Stimulated activated CD4-positive, alpha-beta T cell treated with anti-CD3 and anti-CD28 coated beads, Interleukin-4, amount 100 ng/mL, for 1 hour (primary cell): ENCODE data around the gene MRS2.

ENCODE experiments used
- DNase-seq: peaks from one replicate; pipeline ENCODE4 v3.0.0-alpha.2; 2020

The MRS2 gene

GRCh38 chr6:24432611-24433010 is 29.9 kb downstream of the MRS2 start:
- DNase-seq: no peak

DNA sequence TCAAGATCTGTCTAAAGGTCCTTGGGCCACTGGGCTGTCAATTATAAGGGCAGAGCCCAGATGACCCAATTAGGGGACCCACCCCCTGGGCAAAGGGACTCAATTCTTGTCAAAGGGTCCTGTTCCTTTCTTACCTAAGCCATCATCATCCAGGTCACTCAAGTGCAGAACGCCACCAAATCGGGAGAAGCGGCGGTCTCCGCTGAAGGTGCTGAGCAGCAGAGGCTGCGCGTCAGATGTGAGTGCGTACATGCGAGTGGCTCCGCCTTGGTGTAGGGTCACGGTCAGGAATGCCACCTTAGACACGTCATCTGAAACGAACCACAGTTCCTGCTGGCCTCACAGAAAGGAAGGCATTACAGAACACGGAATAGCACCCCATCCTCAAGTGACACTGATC is 34.2 kb downstream of the MRS2 start:
- no peak for DNase-seq

GRCh38 chr6:24439858-24440539 is 37.3 kb downstream of the MRS2 start:
- DNase-seq: no peak

- DNase-seq: no peak
Observed at GRCh38 chr6:24440897-24441598, 38.3 kb downstream of the MRS2 start.

- DNase-seq: no peak
Observed at GRCh38 chr6:24441599-24441904, 38.8 kb downstream of the MRS2 start.

- DNase-seq: no peak
Observed at GRCh38 chr6:24444588-24444987, 41.9 kb downstream of the MRS2 start.

DNA sequence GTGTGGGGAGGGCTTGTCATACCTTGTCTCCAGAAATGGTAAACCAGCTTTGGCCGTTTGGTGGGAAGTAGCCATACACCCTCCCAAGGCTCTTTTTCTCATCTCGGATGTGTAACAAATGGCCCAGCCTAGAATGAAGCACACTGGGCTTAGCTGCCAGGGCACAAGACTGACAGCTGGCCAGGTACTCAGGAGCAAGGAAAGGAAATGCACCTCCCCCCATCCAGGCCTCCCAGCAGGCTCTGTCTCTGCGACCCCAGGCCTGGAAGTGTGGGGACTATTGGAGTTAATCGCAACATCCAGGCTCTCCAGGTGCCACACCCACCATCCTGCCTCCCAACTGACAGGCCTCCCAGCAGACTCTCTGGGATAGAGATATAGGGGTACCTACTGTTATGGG is 43.0 kb downstream of the MRS2 start:
- no peak for DNase-seq

DNA sequence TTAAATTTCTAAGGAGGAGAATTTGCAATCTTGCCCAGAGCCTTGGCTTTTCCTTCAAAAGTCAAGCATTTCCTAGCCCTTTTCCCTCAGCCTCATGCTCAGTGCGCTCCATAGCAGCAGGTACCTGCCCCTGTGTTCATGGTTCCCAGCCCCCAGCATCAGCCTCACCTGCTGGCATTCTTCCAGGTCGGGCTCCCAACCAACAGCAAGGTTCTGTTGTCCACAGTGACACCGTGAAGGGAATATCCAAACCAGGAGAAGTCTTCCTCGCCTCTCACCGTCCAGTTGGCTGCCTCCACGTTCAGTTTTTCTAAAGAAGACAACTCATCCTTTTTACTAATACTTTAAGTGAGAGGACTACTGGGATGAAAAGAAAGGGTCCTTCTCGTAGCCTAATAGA is 43.9 kb downstream of the MRS2 start:
- no peak for DNase-seq

DNA sequence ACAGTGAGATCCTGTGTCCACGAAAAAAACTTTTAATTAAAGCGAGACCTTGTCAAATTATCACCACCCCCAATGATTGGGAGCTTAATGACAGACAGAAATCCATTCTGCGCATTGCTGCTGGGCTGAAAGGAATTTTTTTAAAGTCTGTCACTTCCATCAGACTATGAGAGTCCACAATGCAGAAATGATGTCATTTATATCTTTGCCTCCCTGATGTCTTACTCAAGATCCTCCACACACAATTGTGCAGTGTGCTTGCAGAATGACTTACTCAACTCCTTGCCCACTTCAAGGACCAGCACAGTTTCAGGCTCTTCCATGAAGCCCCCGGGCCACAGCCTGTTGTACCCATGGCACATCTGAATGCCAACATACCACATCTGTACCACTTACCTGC is 45.7 kb downstream of the MRS2 start:
- DNase-seq: no peak

- no peak for DNase-seq
Observed at GRCh38 chr6:24448828-24449525, 46.2 kb downstream of the MRS2 start.

DNA sequence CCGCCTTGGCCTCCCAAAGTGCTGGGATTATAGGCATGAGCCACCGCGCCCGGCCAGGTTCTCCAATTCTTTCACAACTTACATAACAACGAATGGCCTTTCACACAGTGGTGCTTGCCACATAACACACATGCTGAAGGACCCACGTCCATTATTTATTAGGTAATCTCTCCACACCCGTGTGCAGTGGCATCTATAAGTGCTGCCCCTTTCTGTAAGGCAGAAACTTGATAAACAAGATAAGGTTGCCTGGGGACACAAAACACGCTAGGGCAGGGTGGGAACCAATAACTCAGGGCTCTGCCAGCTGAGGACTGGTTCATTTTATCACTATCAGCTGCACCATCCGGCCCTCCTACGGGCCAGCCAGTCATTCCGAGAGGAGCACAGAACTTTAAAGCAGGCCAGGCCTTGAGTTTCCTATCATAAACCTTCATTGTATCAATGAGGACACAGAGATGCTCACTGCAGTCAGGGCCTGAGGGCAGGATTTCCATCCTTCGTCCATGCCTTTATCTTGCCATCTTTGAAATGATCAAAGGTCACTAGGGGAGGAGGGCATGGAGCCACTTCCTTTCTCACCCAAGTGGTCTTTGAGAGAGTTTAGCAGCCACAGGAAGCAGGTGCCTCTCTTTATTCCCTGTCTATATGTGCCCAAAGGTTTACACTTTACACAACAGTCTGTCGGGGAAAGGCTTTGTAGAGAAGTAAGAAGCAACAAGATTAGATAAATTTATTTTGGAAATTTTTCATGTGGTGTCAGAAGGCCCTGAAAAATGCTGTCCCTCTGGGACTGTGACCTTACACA is 49.0 kb downstream of the MRS2 start:
- DNase-seq: no peak

- no peak for DNase-seq
Observed at GRCh38 chr6:24453921-24454320, 51.2 kb downstream of the MRS2 start.

GRCh38 chr6:24454452-24454851 is 51.7 kb downstream of the MRS2 start:
- DNase-seq: no peak

DNA sequence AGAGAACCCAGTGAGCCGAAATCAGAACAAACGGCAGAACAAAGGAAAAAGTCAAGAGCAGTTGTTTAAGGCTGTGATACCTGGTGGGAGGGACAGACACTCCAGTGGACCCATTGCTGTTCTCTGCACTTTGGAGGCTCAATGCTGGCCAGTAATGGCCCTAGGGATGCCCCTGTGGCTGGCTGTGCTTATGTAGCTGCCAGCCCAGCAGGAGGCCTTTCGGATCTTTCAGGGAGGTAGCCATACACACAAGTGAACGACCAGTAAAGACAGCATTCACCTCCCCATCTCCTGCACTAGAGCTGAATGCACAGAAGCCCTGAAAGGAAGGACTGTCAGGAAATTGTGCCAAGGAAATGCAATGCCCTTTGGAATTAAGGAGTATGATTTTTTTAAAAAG is 52.3 kb downstream of the MRS2 start:
- DNase-seq: no peak

DNA sequence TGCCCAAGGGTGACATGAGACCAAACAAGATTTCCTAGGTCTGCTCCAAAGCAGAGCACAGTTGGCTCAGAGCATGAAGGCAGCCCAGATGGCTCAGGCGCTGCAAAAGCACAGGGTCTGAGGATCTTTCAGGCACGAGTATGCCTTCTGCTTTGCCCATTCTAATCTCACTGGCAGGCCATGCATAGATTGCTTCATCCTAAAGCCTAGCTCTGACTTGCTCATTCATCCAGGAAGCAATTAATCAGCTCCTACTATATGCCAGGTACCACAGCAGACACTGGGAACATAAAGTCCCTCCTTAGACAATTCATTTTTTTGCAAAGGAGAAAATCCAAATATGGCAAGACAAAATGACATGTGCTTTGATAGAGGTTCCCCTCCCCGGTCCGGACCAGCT is 55.4 kb downstream of the MRS2 start:
- DNase-seq: no peak

DNA sequence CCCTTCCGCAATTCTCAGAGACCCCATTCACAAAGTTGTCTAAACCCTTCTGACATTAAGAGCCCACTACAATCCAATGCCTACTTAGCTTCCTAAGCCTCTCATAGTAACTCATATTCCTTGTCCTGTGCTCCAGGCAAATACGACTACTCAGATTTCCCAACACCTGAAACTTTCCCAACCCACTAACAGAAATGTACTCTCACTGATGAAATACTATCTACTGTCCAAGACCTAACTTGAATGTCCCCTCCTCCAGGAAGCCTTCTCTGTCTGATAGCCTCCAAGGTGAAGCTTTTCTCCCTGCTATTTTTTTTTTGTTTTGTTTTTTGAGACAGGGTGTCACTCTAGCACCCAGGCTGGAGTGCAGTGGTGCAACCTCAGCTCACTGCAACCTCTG is 56.2 kb downstream of the MRS2 start:
- no peak for DNase-seq

DNA sequence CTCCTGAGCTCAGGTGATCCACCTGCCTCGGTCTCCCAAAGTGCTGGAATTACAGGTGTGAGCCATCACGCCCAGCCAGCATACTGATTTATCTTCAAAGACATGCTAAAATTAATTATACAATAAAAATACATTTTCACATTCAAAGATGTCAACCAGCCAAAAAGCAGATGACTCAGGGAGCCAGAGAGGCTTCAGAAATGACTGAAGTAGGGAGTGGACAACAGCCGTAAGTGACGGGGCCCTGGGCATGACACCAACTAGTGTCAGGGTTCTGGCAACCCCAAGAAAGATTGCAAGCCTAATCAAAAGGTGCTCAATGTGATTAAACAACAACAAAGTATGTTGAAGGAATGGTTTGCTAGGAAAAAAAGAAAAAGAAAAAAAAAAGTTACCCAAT is 58.2 kb downstream of the MRS2 start:
- DNase-seq: no peak

DNA sequence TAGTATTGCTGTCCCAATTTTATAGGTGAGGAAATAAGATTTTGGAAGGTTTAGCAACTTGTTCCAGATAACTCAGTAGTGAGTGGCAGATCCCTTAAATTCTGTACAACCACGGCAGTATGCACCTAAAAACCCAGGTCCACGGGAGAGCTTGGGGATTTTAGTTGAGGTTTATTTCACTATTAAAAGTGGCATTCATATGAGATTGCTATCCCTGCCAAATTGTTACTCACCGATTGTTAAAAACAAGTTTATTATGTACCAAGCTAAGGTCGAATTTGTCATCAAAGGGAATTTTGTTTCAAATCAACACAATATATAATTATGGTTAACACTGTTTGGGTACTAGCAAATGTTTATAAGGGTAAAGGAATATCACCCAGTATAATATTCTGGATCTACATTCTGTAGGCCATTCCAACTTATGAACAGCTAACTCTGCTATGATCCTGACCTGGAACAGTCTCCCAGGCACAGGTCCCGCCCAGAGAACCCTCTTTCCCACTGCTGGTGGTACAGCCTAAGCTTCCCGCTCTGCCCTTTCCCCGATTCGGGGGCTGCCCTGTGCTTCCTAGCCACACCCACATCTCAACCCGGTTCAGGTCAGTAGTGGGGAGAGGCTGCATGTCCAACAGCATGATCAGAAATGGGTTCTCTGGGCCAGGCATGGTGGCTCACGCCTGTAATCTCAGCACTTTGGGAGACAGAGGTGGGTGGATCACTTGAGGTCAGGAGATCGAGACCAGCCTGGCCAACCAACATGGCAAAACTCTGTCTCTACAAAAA is 61.7 kb downstream of the MRS2 start:
- DNase-seq: no peak

DNA sequence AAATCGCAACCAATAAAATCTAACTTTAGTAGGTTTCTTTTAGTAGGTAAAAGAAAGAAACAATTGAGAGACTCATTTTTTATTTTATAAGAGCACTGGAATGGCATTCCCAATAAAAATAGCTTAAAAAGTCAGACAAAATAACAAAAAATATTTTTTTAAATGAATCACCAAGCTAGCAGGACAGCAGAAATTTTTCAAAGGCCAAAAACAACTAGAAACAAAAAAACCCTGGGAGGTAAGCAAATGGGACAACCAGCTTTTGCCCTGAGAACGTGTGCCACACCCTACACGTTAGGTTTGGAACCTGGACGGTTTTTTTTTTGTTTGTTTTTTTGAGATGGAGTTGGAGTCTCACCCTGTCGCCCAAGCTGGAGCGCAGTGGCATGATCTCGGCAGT is 67.1 kb downstream of the MRS2 start:
- no peak for DNase-seq

DNA sequence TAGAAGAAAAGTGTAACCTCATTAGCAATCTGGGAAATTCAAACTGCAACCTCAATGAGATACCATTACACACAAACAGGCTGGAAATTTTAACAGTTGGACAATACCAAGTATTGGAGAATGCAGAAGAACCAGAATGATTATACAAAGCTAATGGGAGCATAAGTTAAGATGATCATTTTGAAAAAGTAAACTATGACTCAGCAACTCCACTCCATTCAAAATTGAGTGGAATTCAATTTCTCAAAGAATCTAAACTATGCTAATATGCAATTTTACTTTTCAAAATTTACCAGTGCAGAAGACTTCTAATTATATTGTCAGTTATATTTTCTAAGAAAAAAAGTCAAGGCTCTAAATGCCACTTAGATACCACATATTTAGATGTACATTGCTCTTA is 69.4 kb downstream of the MRS2 start:
- no peak for DNase-seq
